Activated CD8-positive, alpha-beta memory T cell treated with anti-CD3 and anti-CD28 coated beads, Interleukin-2, amount 50 U/mL, for 4 hours (primary cell): ENCODE data around the gene SLC25A39.
"Not testable (repeated sequence)": the region's sequence is repeated elsewhere in the genome, so short reads cannot be mapped to it uniquely, and the experiment has no call there.

Source experiments
- DNase-seq: peaks from one replicate; pipeline ENCODE4 v3.0.0-alpha.2; 2020

Gene SLC25A39

GRCh38 chr17:44333371-44333770, 8.7 kb upstream of the SLC25A39 start:
- no peak for DNase-seq

DNA sequence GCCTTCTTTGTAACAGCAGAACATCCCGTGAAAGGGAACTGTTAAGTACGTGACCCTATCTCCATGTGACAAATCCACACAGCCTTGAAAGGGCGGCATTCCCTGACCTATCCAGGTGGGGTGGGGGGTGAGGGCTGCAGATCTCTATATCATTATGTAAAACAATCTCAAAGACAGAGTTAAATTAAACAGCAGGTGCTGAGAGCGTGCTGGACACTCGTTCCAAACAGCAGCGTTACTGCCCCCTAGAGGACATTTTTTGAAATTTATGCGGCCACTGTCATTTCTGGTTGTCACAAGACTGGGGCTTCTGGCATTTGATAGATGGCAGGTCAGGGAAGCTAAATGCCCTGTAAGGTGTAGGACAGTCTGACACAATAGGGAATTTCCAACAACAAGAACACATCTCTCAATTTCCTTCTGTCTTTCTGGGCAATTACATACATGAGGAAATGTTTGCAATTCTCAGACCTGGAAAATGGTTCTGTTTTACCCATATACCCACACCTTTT, 6.7 kb upstream of the SLC25A39 start:
- peak; percentile 71 for DNase-seq

GRCh38 chr17:44330263-44330662, 5.6 kb upstream of the SLC25A39 start:
- not testable (repeated sequence) for DNase-seq

DNA sequence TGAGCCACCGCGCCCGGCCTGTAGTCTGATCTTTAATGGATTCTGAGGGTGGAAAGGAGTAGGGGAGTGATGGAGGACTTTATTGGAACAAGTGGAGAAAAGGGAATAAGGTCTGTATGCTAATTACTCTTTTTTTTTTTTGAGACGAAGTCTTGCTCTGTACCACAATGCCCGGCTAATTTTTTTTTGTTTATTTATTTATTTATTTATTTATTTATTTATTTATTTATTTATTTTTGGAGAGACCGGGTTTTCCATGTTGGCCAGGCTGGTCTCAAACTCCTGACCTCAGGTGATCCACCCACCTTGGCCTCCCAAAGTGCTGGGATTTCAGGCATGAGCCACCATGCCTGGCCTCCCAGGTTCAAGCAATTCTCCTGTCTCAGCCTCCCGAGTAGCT, 4.9 kb upstream of the SLC25A39 start:
- not testable (repeated sequence) for DNase-seq

GRCh38 chr17:44327715-44328449, 3.3 kb upstream of the SLC25A39 start:
- DNase-seq = no peak

DNA sequence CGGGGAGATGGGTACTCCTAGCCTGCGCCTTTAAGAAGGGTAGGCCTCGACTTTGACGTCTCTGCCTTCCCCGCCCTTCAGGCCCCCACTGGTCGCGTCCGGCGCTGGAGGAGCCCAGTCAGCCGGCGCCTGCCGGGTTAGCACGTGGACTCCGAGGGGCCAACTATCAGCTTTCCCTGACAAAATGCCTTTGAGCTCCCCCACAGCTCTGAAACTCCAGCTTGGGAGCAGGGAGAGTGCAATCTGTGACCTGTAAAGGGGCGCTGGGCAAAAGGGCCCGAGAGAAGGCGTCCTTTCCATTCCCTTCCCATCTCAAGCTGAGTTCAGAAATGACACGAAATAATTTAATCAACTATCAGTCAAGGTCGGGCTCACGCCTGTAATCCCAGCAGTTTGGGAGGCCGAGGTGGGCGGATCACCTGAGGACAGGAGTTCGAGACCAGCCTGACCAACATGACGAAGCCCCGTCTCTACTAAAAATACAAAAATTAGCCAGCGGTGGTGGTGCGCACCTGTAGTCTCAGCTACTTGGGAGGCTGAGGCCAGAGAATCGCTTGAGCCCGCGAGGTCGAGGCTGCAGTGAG, 2.3 kb upstream of the SLC25A39 start:
- DNase-seq = peak; percentile 92

DNA sequence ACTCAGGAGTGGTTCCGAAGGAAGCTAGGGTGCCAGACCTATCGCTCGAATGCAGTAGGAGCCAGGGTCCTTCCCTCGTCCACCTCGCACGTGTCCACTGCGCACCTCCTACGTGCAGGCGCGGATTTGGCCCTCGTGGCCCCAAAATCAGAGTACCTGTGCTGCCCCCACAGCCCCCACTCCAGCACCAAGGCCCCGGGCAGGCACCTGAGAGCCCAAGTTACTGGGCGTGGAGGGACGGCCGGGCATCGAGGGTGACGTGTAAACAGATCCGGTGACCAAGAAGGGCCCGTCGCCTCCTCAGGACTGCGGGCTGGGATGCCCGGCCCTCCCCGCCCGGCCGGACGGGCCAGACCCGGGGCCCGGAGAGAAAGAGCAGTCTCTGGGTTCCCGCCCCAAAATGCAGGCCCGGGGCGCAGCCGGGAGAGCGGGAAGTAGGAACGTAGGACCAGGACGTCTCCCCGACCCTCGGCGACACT, 492 bp downstream of the SLC25A39 start:
- no peak for DNase-seq

DNA sequence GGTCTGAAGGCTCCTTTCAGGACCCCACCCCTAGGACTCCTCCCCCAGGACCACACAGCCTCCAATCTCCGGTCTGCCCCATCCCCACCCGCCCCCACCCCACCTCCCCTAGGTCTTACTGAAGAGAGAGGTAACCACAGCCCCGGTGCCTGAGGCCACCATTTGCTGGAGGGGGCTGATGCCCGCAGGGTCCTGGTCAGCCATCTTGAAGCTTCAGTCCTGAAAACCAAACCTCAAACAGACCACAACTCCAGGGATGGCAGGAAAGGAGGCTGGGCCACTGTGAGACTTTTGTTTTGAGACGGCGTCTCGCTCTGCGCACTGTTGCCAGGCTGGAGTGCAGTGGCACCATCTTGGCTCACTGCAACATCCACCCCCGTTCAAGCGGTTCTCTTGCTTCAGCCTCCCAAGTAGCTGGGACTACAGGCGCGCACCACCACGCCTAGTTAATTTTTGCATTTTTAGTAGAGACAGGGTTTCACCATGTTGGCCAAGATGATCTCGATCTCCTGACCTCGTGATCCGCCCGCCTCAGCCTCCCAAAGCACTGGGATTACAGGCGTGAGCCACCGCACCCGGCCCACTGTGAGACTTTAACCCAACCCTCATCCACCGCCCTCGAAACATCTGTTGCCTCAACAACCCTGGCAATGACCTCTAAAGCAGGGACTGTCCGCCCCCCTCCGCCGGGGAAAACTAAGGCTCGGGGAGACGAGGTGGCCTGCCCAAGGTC, 1.1 kb downstream of the SLC25A39 start:
- DNase-seq = no peak

DNA sequence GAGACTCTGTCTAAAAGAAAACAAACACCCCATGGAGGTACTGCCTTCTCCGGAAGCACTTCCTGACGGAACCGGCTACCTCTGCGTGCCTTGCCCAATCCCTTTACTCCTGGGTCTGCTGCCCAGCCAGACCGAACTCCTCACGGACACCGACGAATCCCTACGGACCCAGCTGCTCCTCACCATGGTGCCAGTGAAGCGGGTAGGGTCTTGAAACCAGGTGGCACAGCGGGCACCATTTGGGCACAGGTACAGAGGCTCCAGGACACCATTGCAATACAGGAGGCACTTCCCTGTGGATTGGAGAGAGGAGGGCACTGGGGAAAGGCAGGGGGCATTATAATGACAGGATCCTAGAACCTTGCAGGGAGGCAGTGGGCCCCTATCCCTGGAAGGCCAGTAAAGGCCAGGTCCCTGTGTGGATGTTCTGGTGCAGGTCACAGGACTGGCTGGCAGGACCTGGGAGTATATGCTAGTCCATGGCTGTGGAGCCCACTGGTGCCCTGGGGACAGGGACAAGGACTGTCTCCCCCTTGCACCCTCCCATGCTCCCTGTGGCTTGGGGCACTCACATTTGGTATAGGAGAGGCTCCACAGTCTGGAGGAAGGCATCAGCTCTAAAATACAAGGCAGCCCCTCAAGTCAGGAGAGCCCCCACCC, 2.3 kb downstream of the SLC25A39 start:
- DNase-seq = no peak

- no peak for DNase-seq
These were observed 3.1 kb downstream of the SLC25A39 start for GRCh38 chr17:44321246-44322120.

DNA sequence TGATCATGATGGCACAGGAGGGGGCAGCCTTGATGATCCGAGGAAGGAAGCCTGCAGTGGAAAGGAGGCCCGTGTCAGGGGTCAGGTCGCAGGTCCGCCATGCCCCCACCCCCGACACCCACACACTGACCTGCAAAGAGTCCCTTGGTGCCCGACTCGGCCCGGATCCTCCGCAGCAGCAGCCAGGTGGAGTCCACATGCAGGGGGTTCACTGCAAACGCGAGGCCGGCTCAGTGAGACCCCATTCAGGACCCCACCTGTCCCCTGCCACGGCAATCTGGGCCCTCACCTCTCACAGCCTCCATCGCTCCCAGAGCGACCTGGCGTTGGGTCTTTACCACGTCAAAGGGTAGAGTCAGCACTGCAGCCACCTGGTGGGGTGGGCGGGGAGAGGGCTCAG, 4.6 kb downstream of the SLC25A39 start:
- DNase-seq = no peak

- DNase-seq = no peak
These were observed 6.3 kb downstream of the SLC25A39 start for GRCh38 chr17:44318077-44318892.

GRCh38 chr17:44317545-44317944, 7.1 kb downstream of the SLC25A39 start:
- no peak for DNase-seq

GRCh38 chr17:44315760-44316731, 8.6 kb downstream of the SLC25A39 start:
- no peak for DNase-seq

GRCh38 chr17:44314869-44315661, 9.6 kb downstream of the SLC25A39 start:
- DNase-seq = no peak

- DNase-seq = no peak
These were observed 10.1 kb downstream of the SLC25A39 start for GRCh38 chr17:44314524-44314868.

- no peak for DNase-seq
These were observed 10.6 kb downstream of the SLC25A39 start for GRCh38 chr17:44314031-44314430.

DNA sequence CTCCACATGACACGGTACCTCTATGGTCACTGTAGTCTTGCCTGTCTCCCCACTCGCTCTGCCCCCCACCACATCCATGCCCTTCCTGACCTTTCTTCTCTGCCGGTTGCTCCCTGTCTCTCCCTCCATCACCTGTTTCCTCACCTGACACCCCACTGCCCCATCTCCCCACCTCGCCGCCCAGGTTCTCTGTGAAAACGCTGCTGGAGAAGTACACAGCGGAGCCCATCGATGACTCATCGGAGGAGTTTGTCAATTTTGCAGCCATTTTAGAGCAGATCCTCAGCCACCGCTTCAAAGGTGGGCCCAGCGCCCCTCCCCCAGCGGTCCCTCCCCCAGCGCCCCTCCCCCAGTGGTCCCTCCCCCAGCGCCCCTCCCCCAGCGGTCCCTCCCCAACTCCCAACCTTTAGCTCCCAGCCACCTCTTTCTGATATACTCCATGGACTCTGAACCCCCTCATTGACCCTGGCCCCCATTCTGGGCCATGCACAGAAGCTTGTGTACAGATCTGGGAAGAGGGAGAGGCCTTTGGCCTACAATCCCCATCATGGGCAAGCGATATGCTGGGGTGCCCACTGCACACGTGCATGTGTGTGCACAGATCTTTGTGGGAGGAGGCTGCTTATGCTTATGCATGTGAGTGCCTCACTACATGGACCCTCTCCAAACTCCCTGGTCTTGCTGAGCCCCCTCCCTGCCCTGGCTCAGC, 12.1 kb downstream of the SLC25A39 start:
- no peak for DNase-seq
